Measurements from ENCODE around the gene RSBN1L.
"Not testable (repeated sequence)": the region's sequence is repeated elsewhere in the genome, so short reads cannot be mapped to it uniquely, and the experiment has no call there.

Gene RSBN1L

GRCh38 chr7:77696057-77696642 is at the start of gene RSBN1L:
Gene RSBN1L (plus strand): TSS chr7:77696459. CDS start chr7:77696470, 11 bp downstream.
- ATAC-seq = peak; percentile 96
- TF ChIP-seq GLIS3 (CRISPR knock-in tag; IDR thresholded peaks at IDR 0.05) (0 out of 2 replicates have a peak, but pooled peaks have one; percentile 41), BACH2 (CRISPR knock-in tag; IDR thresholded peaks at IDR 0.05; ENCODE audit: borderline replicate concordance) (no peak), POU6F1 (CRISPR knock-in tag; IDR thresholded peaks at IDR 0.05; ENCODE audit: borderline replicate concordance, low read depth) (no peak), RARB (CRISPR knock-in tag; IDR thresholded peaks at IDR 0.05) (no peak), TSHZ2 (CRISPR knock-in tag; IDR thresholded peaks at IDR 0.05) (no peak), ESRRG (CRISPR knock-in tag; IDR thresholded peaks at IDR 0.05) (no peak), CREB5 (CRISPR knock-in tag; IDR thresholded peaks at IDR 0.05; ENCODE audit: low read depth) (no peak)

- no peak for ATAC-seq
- TF ChIP-seq ZFP30 (CRISPR knock-in tag; IDR thresholded peaks at IDR 0.05) (no peak), SNAI2 (CRISPR knock-in tag; IDR thresholded peaks at IDR 0.05) (no peak), GLIS3 (CRISPR knock-in tag; IDR thresholded peaks at IDR 0.05) (no peak), ESRRG (CRISPR knock-in tag; IDR thresholded peaks at IDR 0.05) (no peak), CSRNP3 (CRISPR knock-in tag; IDR thresholded peaks at IDR 0.05) (no peak), ZNF70 (CRISPR knock-in tag; IDR thresholded peaks at IDR 0.05) (no peak), CSDC2 (CRISPR knock-in tag; IDR thresholded peaks at IDR 0.05) (no peak), POU6F1 (CRISPR knock-in tag; IDR thresholded peaks at IDR 0.05; ENCODE audit: borderline replicate concordance, low read depth) (no peak), ISL1 (CRISPR knock-in tag; IDR thresholded peaks at IDR 0.05) (no peak), OSR1 (CRISPR knock-in tag; IDR thresholded peaks at IDR 0.05) (no peak)
These were observed 47.4 kb upstream of the RSBN1L start for GRCh38 chr7:77648742-77649338.

- TF ChIP-seq ISL1 (CRISPR knock-in tag; IDR thresholded peaks at IDR 0.05) (peak; percentile 94), ARNTL (CRISPR knock-in tag; IDR thresholded peaks at IDR 0.05; ENCODE audit: borderline replicate concordance, low read depth) (no peak)
- peak; percentile 52 for ATAC-seq
These were observed 46.4 kb upstream of the RSBN1L start for GRCh38 chr7:77649716-77650349.

- TF ChIP-seq GLIS3 (CRISPR knock-in tag; IDR thresholded peaks at IDR 0.05) (no peak), TSHZ2 (CRISPR knock-in tag; IDR thresholded peaks at IDR 0.05) (0 out of 2 replicates have a peak, but pooled peaks have one; percentile 15), ZFP30 (CRISPR knock-in tag; IDR thresholded peaks at IDR 0.05) (no peak)
- ATAC-seq = peak; percentile 34; the same call in 1 of the 3 replicates
These were observed 44.6 kb upstream of the RSBN1L start for GRCh38 chr7:77651575-77652162.

GRCh38 chr7:77652826-77653225 is 43.4 kb upstream of the RSBN1L start:
- ATAC-seq = not testable (repeated sequence)

Measured in SK-N-SH treated with all-trans-retinoic acid at 6 μM for 48 hours (cell line).